ENCODE results near the gene KRT75. TPM values are rescaled to one million over a fixed set of nuclear protein-coding genes. Genes with fewer than 3 reads are reported as not detected.

Gene KRT75
- total RNA-seq, 1 experiment from 2014 or later = not detected

DNA sequence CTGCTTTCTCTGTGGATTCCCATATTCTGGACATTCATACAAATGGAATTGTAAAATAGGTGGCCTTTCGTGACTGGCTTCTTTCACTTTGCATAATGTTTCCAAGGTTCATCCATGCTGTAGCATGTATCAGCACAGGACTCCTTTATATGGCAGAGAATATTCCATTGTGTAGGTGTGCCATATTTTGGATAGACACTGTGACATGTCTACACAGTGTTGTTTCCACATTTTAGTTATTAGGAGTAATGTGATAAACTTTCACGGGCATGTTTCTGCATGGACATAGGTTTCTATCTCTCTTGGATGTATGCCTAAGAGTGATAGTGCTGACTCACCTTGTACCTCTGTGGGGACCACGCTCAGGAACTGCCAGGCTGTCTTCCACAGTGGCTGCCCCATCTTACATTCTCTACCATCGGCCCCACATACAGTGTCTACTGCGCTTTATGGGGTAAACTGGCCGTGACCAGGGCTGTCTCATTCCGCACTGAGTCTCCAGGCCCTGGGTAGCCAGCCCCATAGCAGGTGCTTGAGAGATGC is 41.6 kb downstream of the KRT75 start (continued):
- TF ChIP-seq ZNF532 (CRISPR knock-in tag; IDR thresholded peaks at IDR 0.05; ENCODE audit: borderline replicate concordance) (no peak), NR1H2 (CRISPR knock-in tag; IDR thresholded peaks at IDR 0.05) (no peak)
- TF ChIP-seq, protein P1, sequence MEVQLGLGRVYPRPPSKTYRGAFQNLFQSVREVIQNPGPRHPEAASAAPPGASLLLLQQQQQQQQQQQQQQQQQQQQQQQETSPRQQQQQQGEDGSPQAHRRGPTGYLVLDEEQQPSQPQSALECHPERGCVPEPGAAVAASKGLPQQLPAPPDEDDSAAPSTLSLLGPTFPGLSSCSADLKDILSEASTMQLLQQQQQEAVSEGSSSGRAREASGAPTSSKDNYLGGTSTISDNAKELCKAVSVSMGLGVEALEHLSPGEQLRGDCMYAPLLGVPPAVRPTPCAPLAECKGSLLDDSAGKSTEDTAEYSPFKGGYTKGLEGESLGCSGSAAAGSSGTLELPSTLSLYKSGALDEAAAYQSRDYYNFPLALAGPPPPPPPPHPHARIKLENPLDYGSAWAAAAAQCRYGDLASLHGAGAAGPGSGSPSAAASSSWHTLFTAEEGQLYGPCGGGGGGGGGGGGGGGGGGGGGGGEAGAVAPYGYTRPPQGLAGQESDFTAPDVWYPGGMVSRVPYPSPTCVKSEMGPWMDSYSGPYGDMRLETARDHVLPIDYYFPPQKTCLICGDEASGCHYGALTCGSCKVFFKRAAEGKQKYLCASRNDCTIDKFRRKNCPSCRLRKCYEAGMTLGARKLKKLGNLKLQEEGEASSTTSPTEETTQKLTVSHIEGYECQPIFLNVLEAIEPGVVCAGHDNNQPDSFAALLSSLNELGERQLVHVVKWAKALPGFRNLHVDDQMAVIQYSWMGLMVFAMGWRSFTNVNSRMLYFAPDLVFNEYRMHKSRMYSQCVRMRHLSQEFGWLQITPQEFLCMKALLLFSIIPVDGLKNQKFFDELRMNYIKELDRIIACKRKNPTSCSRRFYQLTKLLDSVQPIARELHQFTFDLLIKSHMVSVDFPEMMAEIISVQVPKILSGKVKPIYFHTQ (CRISPR knock-in tag; IDR thresholded peaks at IDR 0.05) = no peak

DNA sequence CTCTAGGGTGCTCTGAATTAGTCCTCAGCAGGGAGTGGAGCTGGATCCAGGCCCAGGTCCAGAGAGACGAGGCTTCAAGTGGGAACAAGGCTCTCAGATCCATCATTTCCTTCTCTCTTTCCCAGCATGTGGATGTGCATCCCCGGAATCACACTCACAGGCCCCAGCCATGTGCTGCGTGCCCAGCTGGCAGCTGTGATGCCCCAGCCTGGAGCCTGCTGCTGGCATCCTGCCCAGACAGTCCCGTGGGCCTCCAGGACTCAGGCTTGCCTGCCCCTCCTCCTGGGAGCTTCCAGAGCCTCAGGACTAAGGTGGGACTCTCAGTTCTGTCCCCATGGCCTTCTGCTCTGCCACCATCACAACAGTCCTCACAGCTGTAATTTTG is 42.6 kb downstream of the KRT75 start:
- Mint-ChIP-seq H3K4me3 (no peak overlapping the region), H3K27me3 (ENCODE audit: low read depth) (peaks cover 4% of the 10 kb centered on the region; the same call in 1 of the 2 replicates), H3K9me3 (no peaks in the 10 kb centered on the region), H3K36me3 (no peaks in the 10 kb centered on the region), H3K27ac (no peak overlapping the region), H3K4me1 (peaks cover 4% of the 10 kb centered on the region; the same call in 1 of the 2 replicates)
- DNase-seq (ENCODE audit: low spot score) (no peak), ATAC-seq (no peak)
- no peak for TF ChIP-seq NFE2L1 (CRISPR knock-in tag; IDR thresholded peaks at IDR 0.05)
- no peak for TF ChIP-seq ZNF396 (CRISPR knock-in tag; IDR thresholded peaks at IDR 0.05; ENCODE audit: borderline replicate concordance)
- TF ChIP-seq SOX15 (CRISPR knock-in tag; IDR thresholded peaks at IDR 0.05) = no peak
- TF ChIP-seq ATF2 (CRISPR knock-in tag; IDR thresholded peaks at IDR 0.05; ENCODE audit: borderline replicate concordance, low read depth) = no peak
- no peak for TF ChIP-seq JAZF1 (CRISPR knock-in tag; IDR thresholded peaks at IDR 0.05)
- TF ChIP-seq, protein P2, sequence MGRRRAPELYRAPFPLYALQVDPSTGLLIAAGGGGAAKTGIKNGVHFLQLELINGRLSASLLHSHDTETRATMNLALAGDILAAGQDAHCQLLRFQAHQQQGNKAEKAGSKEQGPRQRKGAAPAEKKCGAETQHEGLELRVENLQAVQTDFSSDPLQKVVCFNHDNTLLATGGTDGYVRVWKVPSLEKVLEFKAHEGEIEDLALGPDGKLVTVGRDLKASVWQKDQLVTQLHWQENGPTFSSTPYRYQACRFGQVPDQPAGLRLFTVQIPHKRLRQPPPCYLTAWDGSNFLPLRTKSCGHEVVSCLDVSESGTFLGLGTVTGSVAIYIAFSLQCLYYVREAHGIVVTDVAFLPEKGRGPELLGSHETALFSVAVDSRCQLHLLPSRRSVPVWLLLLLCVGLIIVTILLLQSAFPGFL (CRISPR knock-in tag; IDR thresholded peaks at IDR 0.05; ENCODE audit: borderline replicate concordance) = no peak
- TF ChIP-seq, protein P3, sequence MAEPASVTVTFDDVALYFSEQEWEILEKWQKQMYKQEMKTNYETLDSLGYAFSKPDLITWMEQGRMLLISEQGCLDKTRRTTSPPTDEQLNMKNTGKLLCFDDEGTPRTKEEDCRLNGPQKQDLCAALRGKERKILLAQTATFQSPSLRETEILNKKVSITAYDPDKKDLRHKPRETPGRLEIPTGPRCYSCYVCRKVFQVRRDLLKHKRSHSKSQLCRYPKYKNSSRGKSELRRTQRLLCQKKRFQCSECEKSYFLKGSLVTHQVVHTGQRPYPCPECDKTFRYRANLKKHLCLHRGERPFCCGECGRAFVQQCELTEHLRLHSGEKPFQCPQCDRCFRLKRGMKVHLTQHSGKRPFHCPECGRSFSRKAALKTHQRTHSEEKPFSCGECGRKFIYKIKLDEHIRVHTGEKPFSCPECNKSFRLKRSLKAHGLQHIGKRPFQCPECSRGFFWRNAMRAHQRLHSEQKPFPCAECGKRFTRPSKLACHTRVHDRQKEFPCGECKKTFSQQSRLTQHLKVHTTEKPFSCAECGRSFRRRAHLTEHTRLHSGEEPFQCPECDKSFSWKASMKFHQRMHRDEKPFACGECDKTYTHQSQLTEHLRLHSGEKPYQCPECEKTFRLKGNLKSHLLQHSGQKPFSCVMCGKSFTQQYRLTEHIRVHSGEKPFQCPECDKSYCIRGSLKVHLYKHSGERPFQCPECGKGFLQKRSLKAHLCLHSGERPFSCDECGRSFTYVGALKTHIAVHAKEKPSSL (CRISPR knock-in tag; conservative IDR thresholded peaks at IDR 0.05) = no peak
- TF ChIP-seq CBFB (CRISPR knock-in tag; IDR thresholded peaks at IDR 0.05; ENCODE audit: low read depth) = no peak
- TF ChIP-seq ZNF423 (CRISPR knock-in tag; IDR thresholded peaks at IDR 0.05) = no peak
- no peak for TF ChIP-seq HMGXB4 (CRISPR knock-in tag; IDR thresholded peaks at IDR 0.05)
- no peak for TF ChIP-seq CREM (CRISPR knock-in tag; IDR thresholded peaks at IDR 0.05)
- ChIA-PET CTCF (interaction anchor here (0.6 to 2.4 kb wide), 14 partner anchors 10 to 589 kb away, joined by 3 to 19 read pairs (median 4); no protein-coding TSS in a partner anchor), POLR2A (no interaction called here)
